T-helper 22 cell (primary cell): Measurements from ENCODE around the gene SMKR1.
"Not testable (repeated sequence)": the region's sequence is repeated elsewhere in the genome, so short reads cannot be mapped to it uniquely, and the experiment has no call there.

Source experiments
- DNase-seq: peaks from one replicate; pipeline ENCODE4 v3.0.0-alpha.2; 2020; ENCODE audit warnings: low read depth

SMKR1 gene

DNA sequence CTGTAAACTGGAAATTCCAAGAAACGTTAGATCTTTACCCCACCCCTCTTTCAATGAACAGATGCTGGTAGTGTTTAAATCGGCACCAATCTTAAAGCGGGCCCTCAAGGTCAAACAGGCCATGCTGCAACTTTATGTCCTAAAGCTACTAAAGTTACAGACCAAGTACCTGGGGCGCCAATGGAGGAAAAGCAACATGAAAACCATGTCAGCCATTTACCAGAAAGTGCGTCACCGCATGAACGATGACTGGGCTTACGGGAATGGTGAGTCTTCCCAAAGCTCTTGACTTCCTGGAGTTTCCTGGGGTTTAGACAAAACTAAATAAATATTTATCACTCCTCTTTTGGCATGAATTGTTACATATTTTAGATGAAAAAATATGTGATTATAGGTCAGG is 19.6 kb upstream of the SMKR1 start:
- no peak for DNase-seq

DNA sequence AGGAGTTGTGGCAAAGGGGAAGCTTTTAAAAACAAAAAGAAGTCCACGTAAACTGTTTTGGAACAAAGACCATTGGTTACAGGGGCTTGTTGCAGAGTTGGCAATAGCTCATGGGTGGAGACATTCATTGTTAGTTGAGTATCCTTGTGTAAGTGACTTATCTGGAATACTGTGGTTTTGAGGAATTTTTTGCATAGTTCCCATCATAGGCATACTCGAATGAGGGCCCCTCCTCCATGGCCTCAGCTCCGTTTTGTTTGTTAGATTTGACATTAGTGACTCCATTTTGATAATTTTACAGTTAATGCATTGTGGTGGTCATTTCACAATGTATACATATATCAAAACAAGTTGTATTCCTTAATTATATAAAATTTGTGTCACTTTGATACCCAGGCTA is 12.8 kb upstream of the SMKR1 start:
- no peak for DNase-seq

DNA sequence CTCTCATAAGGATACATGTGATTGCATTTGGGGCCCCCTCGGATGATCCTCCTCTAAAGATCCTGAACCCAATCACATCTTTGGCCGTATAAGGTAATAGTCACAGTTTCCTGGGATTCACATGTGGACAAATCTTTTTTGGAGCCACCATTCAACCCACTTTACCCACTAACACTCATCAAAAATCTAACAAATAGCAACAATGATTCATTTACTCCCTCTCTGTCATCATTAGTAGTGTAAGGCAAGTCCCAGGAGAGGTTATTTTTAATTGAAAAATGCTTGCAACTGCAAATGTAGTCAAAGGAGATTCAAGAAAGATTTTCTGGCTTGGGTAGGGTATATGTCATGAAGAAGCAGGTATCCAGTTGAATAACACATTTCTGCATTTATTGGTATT is 9.9 kb upstream of the SMKR1 start:
- no peak for DNase-seq

DNA sequence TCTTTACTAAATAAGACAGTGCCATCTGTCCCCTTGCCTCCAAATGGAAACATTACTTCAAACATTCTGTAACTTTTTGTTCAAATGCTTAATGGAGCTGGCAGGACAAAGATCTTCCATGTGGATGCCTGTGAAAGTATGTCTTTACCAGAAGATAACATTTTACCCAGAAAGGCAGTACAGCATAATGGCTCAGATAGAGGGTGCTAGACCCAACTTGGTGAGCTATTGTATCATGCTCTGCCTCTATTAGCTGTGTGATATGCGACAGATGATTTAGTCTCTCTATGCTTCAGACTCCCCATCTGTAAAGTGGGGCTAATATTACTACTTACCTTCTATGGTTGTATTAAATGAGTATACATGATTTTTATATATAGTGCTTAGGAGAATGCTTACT is 8.8 kb upstream of the SMKR1 start:
- no peak for DNase-seq

DNA sequence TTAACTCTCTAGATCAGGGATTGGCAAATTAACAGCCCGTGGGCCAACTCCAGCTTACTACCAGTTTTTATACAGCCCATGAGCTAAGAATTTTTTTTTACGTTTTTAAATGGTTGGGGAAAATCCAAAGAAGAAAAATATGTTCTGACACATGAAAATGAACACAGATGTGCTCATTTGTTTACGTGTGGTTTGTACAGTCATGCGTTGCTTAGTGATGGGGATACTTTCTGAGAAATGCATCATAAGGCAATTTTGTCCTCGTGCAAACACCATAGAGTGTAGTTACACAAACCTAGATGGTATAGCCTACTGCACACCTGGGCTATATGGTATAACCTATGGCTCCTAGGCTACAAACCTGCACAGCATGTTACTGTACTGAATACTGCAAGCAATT is 8.3 kb upstream of the SMKR1 start:
- no peak for DNase-seq

DNA sequence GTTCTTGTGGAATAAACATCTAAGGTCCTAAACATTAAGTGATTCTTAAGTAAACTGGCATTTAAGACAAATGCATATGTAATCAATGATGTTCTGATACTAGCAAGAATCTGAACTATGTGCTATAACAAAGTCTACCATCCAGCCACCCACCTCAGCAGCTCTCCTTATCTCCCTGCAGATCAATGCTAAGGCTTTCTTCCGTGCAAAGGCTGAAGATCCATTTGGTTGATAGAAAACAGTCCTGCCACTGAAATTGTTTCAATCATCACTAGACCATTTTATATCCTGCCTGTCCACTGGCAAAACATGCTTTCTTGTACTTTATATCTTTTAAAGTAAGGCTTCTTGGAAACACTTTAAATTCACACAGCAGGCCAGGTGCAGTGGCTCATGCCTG is 6.3 kb upstream of the SMKR1 start:
- no peak for DNase-seq

DNA sequence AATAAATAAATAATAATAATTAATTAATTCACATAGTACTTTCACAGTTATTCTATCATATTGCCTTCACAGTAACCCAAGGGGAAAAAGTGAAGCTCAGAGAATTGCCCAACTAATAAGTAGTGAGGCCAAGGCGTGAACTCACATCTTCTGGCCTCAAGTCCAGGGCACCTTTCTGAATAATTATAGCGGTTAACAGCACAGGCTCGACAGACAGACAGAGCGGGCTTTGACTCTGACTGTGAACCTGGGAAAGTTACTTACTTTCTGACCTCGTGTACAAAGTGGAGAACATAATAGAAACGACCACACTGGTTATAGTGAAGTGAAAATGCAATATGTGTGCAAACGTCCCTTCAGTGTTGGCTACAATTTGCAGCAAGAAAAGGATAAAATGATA is 5.7 kb upstream of the SMKR1 start:
- no peak for DNase-seq

DNA sequence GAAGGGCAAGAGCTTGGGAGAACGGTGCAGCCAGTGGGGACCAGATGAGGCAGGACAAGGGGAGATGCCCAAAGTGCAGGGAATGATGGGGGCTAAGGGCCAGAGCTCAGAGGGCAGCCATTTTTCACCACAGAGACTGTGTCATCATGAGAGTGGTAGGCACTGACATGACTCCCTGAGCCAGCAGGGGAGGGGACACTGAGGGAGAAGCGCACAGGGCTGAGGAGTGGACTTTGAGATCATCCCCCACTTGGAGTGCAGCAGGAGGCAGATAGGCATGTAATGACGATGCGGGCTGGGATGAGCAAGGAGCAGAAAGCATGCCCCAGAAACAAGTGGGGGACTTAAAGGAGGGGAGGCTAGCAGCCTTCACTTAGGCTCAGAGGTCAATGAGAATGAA is 5.2 kb upstream of the SMKR1 start:
- no peak for DNase-seq

DNA sequence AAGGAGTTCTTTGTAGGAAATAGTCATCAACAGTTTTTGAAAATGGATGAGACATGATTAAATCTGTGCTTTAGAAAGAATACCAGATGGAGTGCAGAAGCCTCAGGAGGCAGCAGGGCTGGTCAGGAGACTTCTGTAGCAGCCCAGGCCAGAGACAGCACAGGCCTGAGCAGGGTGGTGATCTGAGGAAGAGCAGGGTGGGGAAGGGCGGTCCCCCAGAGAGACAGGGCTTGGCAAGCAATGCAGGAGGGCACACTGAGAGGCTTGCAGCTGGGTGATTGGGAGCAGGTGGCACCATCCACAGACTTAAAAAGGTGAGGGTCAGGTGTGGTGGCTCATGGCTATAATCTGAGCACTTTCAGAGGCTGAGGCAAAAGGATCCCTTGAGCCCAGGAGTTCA is 4.3 kb upstream of the SMKR1 start:
- DNase-seq: no peak

DNA sequence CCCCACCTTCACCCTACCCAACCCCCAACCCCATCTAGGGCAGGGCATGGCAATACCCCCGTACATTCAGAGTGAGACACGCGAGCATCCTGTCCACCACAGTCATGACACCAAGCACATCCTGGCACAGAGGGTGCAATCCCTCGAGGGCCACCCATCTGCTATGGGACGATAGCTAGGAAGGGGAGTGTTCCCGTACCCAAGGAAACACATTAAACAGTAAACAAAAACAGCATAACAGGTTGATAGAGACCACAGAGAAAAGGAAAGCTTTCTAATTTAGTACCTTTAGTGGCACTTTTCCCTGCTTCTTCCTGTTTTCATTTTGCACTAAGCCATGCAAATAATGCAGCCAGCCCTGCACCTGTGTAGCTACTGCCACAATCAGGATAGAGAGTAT is 2.3 kb upstream of the SMKR1 start:
- no peak for DNase-seq

DNA sequence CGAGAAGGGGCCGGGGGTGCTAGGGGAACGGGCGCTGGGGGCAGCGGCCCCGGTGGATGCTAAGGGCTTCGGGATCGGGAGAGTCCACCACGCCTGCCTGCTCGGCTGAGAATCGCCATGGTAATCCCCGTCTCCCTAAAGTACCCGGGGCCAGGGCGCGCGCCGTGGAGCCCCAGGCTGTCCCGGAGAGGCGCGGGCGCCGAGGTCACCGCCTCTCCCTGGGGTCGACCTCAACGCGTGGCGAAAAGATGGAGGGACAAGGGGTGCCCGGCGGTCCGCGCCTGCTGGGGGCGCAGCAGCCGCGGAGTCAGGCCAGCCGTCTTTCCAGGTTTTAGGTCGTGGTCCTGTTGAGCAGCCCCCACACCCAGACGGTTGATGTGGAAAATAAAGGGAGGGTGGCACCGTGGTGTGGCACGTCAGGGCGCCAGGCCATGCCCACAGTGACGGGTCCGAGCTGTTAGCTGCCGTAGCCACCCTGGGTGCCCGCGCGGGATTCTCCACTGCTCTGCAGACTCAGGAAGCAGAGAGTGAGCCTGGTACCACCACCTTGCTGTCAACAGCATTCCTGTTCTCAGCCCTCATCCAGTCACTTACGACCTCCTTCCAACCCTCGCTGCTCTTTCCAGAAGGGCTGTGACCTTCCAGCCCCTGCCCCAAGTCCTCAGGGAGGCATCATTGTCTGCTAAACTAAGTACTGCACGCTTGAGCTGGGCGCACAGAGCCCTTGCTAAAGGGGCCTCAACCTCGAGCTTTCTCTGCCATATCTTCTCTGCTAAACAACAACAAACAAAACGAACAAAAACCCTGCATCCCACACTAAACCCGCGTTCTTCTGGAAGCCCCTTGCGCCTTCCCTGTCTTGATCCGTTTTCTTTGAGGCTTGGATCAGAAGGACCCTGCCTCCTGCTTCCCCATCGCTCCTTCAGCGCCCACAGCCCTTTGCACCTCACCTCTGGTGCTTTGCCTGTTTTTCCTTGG is 666 bp downstream of the SMKR1 start:
- no peak for DNase-seq

DNA sequence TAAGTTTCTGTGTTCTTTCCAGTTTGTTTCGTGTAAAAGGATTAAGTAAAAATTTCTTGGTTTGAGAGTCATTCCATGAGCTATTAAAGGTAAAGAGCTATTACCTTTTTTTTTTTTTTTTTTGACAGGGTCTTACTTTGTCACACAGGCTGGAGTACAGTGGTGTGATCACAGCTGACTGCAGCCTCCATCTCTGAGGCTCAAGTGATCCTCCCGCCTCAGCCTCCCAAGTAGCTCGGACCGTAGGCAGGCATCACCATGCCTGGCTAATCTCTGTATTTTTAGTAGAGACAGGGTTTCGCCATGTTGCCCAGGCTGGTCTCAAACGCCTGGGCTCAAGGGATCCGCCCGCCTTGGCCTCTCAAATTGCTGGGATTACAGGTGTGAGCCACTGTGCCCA is 1.4 kb downstream of the SMKR1 start:
- no peak for DNase-seq

DNA sequence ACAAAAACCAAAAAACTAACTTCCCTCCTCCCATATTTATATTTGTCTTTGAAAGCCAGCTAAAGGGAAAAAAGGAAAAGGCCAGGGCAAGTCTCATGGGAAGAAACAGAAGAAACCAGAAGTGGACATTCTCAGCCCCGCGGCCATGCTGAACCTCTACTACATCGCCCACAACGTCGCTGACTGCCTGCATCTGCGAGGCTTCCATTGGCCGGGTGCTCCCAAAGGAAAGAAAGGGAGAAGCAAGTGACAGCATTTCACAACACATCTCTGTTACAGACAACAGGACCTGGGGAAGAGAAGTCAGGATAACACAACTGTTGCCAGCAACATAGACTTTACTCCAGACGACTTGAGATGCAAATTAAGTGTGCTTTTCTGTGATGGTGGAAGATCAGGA is 9.9 kb downstream of the SMKR1 start:
- DNase-seq: no peak

DNA sequence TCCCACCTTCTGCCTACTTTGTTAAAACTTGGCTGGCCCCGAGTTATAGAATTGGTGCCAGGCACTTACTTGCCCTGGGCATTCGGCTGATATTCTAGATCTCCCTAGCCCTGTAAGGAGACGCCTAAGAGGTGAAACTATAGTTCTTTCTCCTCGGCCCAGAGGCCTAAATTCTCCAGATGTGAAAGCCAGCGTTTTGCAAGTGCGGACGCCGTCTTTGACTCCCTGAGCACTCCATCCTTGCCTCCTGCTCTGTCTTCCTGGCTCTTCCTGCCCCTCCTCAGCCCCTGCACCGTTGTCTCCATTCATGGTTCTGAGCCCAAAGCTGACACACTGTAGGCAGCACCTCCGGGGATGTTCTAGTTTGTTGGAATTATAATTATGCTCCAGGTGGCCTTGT is 11.2 kb downstream of the SMKR1 start:
- no peak for DNase-seq

DNA sequence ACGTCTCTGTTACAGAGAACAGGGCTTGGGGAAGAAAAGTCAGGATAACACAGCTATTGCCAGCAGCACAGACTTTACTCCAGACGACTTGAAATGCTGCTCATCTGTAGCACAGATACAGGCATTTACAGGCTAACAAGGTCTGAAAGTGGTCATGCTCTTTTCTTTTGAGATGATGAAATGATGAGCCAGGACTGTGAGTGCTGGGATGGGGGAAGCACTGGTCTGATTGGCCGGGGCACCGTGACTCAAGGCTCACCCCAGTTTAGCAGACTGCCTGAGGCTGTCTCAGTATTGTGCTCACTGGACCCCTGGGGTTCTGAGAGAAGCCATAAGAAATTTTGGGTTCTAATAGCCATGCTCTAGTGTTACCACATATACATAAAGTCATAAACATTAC is 12.4 kb downstream of the SMKR1 start:
- DNase-seq: no peak

DNA sequence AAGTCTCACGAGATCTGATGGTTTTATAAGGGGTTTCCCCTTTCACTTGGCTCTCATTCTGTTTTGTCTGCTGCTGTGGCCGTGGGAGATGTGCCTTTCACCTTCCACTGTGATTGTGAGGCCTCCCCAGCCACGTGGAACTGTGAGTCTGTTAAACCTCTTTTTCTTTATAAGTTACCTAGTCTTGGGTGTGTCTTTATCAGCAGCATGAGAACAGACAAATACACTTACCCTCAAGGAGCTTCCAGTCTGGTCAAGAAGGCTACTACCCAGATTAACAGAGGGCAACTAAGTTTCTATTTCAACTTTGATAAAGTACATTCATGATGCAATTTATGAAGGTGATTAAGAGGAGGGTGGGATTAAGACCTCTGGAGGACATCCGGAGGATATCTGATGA is 13.1 kb downstream of the SMKR1 start:
- no peak for DNase-seq

DNA sequence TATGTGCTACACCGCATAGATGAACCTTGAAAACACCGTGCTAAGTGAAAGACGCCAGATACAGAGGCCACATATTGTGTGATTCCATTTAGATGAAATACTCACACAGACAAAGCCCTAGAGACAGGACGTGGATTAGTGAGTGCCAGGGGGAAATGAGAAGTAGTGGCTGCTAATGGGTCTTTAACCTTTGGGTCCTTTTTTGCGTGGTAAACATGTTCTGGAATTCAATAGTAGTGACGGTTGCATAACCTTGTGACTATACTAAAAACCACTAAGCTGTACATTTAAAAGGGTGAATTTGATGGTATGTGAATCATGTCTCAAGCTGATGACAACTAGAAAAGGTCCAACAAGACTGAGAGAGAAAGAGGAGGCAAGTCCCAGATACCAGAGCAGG is 15.6 kb downstream of the SMKR1 start:
- no peak for DNase-seq

DNA sequence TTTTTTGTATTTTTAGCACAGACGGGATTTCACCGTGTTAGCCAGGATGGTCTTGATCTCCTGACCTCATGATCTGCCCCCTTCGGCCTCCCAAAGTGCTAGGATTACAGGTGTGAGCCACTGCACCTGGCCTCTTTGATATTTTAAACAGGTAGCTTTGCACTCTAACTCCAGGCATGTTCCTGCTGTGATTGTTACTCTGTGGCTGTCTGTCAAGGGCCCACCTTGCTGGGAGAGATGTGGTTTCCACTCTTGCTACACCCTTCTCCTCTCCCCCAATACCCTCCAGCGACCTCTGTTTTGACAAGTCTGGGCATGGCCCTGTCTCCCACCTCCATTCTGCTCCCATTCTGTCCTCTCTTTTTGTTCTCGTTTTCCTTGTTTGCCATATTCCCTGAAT is 17.1 kb downstream of the SMKR1 start:
- DNase-seq: no peak

DNA sequence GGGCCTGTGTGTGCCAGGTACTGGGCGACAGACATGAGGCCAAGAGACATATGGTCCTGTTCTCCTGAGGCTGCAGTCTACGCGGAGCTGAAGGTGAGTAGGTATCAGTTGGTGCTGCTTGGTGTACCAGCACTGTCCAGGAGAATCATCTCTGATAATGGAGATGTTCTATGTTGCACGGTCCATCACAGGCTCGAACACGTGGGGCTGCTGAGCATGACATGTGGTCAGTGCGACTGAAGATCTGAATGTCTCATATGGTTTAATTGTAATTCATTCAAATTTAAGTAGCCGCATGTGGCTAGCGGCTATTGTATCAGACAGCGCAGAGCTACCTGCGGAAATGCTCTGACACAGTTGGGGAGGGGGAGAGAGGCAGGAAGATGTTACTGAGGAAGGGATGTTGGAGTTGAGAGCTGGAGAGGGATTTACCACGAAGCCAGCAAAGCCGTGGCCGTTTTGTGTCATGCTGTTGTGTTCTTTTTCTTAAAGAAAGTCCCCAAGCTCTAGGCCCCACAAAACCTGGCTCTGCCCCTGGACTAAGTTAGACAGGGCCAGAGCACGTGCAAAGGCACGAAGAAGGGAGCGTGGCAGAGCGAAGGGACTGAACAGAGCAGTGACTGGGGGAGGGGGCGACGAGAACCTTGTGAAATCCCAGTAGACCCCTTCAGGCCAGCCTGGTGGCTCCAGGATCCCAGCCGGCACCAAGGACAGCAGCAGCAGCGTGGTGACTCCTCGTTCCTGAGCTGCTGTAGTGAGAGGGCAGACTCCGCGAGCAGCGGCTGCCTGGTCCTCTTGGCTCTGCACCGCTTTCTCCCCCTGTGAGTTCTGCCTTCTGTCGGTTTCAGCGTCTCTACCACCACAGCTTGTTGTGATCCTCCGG is 20.0 kb downstream of the SMKR1 start:
- DNase-seq: no peak

DNA sequence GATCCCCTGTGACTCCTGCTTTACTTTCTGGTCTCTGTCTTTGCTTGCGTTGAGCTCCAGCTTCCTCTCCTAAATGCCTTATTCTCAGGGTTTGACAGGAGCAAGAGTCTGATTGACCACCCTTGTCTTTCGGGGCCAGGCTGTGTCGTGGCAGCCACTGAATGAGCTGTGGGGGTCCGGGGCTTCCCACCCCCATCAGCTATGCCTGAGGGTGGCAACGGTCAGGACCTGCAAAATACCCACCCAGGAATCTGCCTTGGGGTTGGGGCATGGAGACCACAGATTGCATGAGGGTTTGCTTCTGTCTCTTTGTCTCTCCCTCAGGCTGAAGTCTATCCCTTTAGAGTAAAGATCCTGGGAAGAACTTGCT is 20.6 kb downstream of the SMKR1 start:
- no peak for DNase-seq

DNA sequence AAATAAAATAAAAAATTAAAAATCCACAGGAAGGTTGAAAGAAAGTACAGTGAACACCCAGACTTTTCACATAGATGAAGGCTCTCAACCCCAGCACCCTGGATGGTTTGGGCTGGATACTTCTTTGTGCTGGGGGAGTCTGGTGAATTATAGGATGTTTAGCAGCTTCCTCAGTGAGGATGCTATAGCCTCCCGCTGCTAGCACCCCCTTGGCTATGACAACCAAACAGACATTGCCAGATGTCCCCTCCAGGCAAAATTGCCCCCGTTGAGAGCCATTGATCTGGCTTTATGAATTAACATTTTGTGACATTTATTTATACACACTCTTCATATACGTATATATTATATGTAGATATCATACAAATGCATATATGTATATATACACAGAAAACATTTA is 21.6 kb downstream of the SMKR1 start:
- no peak for DNase-seq

DNA sequence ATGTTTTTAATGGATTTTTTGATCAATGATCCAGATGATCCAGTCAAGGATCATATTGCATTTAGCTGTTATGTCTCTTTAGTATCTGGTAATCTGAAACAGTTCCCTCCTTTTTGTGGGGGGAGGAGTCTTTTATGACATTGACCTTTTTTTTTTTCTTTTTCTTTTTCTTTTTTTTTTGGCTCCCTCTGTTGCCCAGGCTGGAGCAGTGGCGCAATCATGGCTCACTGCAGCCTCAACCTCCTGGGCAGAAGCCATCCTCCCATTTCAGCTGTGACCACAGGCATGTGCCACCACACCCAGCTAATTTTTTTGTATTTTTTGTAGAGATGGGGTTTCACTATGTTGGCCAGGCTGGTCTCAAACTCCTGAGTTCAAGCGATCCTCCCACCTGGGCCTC is 22.1 kb downstream of the SMKR1 start:
- DNase-seq: not testable (repeated sequence)

DNA sequence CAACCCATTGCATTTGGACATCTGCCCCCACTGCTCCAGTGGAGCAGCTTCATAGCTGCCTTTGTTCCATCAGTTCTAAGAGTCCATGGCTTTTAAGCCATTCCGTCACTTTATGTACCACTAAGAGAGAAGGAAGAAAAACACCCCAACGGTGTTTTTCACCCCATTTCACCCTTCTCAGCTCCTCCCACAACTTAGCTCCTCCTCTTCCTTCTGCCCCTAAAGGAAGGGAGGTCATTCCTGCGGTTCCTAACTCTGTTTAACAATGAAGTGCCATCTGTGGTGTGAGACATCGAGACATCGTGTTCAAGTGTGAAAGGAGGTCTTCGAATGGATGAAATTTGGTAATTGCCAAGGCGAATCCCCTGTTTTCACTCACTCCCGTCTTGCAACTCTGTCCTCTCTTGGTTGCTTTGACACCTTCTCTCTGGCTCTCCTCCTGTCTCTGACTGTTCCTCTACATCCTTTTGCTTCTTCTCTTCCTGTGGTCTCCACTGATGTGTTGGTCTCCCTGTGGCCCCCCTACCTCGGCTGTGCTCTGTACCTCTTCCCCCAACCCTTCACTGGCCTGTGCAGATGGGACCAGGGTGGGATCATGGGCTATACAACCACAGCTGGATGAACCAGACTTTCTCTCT is 23.0 kb downstream of the SMKR1 start:
- DNase-seq: no peak
